GM18517 (cell line): ENCODE measurements around the gene CCNO.

Experiments
- ATAC-seq: cut with Tn5 transposase; IDR thresholded peaks from one replicate; pipeline ENCODE4 v1.9.1; 2021; ENCODE audit warnings: mild to moderate bottlenecking, moderate library complexity; ENCODE audit not compliant: unreplicated experiment

Gene CCNO, protein sequence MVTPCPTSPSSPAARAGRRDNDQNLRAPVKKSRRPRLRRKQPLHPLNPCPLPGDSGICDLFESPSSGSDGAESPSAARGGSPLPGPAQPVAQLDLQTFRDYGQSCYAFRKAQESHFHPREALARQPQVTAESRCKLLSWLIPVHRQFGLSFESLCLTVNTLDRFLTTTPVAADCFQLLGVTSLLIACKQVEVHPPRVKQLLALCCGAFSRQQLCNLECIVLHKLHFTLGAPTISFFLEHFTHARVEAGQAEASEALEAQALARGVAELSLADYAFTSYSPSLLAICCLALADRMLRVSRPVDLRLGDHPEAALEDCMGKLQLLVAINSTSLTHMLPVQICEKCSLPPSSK

GRCh38 chr5:55232985-55233928, at the start of gene CCNO:
Gene CCNO, minus strand, starts transcription at chr5:55233608. Its CDS starts 85 bp downstream, at chr5:55233523.
- no peak for ATAC-seq

DNA sequence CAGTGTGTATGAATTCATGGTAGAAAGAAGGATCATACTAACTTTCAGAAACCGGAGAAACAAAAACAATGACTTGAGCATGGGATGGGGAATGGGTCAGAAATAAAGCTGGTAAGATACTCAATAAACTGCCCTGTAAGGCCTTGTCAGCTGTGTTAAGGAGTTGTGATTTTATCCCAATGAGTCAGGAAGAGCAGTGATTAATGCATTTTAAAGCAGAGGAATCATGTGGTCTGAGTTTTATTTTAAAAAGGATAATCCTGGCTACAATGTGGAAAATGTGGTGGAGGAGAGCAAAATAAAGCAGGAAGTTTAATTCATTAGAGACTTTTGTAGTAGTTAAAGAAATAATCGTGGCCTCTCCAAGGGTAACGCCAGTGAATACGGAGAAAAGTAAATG, 45.4 kb upstream of the CCNO start:
- ATAC-seq, result no peak

GRCh38 chr5:55276771-55277170, 43.4 kb upstream of the CCNO start:
- no peak for ATAC-seq

- no peak for ATAC-seq
Measured at GRCh38 chr5:55258339-55258738, 24.9 kb upstream of the CCNO start.

DNA sequence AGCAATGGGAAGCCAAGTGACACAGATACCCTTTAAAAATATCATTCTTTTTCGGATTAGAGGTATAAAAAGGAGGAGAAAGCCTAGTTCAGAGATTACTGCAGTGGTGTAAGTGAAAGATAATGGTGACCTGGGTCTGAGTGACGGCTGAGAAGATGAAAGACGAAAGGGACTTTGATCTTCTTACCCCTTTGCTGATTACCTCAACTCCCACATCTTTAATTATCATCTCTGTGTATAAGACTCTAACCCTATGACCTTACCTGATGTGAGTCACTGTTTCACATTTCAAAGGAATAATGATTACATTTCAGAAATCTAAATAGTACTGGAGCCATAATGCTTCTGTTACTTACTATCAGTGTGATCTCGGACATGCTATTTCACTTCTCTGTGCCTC, 21.4 kb upstream of the CCNO start:
- ATAC-seq, result no peak

DNA sequence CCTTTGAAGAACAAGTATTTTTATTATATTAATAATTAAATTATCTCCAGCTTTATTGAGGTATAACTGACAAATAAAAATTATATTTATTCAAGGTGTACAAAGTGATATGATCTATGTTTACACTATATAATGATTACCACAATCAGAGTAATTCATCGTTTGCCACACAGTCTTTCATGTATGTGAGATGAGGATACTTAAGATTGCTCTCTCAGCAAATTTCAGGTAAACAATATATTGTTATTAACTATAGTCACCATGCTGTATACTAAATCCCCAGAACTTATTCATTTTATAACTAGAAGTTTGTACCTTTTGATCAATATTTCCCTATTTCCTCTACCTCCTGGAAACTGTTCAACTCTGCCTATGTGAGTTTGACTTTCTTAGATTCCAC, 16.7 kb upstream of the CCNO start:
- no peak for ATAC-seq

- no peak for ATAC-seq
Measured at GRCh38 chr5:55241746-55242145, 8.3 kb upstream of the CCNO start.

- ATAC-seq, result no peak
Measured at GRCh38 chr5:55236800-55237199, 3.4 kb upstream of the CCNO start.

GRCh38 chr5:55234121-55234700, 803 bp upstream of the CCNO start:
- no peak for ATAC-seq

GRCh38 chr5:55232271-55232984, 980 bp downstream of the CCNO start:
- no peak for ATAC-seq

DNA sequence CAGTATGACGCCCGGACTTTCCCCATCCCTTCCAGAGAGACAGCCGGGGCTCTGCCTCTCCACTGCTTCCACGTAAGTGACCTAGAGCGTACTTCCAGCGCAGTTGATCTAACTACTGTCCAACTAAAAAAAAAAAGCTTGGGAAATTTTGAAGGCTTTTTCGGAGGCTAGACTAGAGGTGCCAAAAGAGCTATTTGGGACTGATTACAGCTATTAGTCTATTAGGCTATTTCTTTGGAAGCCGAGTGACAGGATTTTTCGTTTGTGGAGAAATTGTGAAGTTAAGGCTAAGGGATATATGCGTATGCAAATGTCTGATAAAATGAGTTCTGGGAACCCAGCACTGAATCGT, 1.5 kb downstream of the CCNO start:
- no peak for ATAC-seq

- ATAC-seq, result no peak
Measured at GRCh38 chr5:55231029-55231918, 2.1 kb downstream of the CCNO start.

GRCh38 chr5:55230086-55230629, 3.2 kb downstream of the CCNO start:
- ATAC-seq, result no peak

- no peak for ATAC-seq
Measured at GRCh38 chr5:55227664-55228430, 5.6 kb downstream of the CCNO start.

DNA sequence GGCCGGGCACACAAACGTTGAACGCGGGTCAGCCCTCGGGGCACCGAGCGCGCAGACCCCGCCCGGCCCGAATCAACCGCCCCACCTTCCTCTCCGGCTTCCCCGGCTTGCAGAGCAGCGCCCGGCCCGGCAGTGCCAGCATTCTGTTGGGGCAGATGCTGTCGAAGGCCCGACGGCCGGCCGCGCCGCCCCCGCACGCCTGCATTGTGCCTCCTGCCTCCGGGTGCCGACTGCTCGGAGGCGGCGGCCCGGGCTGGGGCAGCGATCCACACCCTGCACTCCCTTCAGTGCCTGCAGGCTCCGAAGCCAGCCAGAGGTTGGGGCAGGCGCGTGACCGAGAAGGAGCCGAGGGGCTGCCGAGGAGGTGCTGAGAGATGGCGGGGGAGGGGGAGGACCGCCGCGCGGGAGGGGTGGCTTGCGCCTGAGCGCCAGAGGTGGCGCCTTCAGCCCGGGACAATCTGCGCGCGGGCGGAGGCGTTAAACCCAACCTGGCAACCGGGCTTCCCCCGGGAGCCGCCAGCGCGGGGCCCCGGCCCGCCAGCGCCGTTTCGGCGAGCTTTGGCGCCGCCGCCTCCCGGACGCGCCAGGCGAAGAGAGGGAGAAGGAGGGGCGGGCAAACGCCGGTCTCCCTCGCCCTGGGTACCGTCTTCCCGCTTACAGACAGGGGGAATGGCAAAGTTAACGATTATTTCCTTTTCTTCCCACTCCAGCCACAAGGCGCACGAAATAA, 6.3 kb downstream of the CCNO start, which contains the start of gene MCIDAS:
Gene MCIDAS (minus strand): TSS at position 382 of the 730 bp plus-strand sequence. CDS start 177 bp downstream, at position 205.
- peak; percentile 44 for ATAC-seq

GRCh38 chr5:55226027-55226933, 7.1 kb downstream of the CCNO start:
- ATAC-seq, result peak; percentile 48

- ATAC-seq, result no peak
Measured at GRCh38 chr5:55225346-55225745, 8.1 kb downstream of the CCNO start.
